ENCODE results near the gene NOXRED1. TPM values are rescaled to one million over a fixed set of nuclear protein-coding genes. Genes with fewer than 3 reads are reported as not detected.

NOXRED1 gene
- total RNA-seq, 4 donors from 2014 or later, result 0.68 to 2.2 (median 1.4) TPM

DNA sequence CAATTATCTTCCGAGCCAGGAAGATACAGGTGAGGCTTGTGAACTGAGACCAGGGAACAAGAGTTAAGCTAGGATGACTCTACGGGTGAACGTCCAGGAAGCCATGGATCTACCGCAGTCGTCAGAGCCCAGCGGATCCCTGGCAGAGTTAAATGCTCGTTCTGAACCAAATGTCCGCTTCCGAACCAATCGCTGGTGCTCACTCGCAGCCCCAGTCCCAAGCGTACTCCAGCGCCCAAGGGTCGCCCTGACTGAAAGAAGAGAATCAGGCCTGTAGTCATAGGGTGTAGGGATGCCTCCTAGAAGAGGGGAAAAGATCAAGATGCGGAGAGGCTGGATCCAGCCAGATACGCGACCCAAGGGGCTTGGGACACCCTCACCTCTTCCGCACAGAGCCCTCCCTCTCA lies 33.8 kb upstream of the NOXRED1 start:
- Histone ChIP-seq H3K4me3 (peak overlapping the region; percentile 62 to 88 (median 71)), H3K9me3 (no peaks in the 10 kb centered on the region), H3K27me3 (no peaks in the 10 kb centered on the region), H3K36me3 (peaks cover 0 to 29% (median 8%) of the 10 kb centered on the region in 4 donors), H3K4me1 (peaks cover 14 to 30% (median 21%) of the 10 kb centered on the region in 4 donors), H3K27ac (peak overlapping the region; percentile 88 to 94 (median 91))
- TF ChIP-seq EP300 (IDR thresholded peaks at IDR 0.05; ENCODE audit: low read depth) (no peak), POLR2A (IDR thresholded peaks at IDR 0.05) (peak; percentile 70), POLR2AphosphoS5 (IDR thresholded peaks at IDR 0.05) (no peak)
- DNase-seq, result no peak
- WGBS, 2 donors (ENCODE audit: low coverage in 1 of 2), result 1% methylated on average over 18 of the region's 18 CpGs; no CpG with 5 or more reads in 1 of the 2 donors
- intact Hi-C loops (cut with DNase I; ENCODE audit: low total_unique reads), result no loop called here
- in situ Hi-C loops (cut with MboI; ENCODE audit: low pct_ligation_motif_present in 1 of 4, low pct_unique_long_range_greater_than_20kb in 1 of 4, low sequenced_read_pairs in 3 of 4), result loop anchor here in 1 of 4 donors (10.0 kb wide), 2 partner anchors 132 to 258 kb away; partner anchors contain the start of genes GSTZ1 and POMT2

DNA sequence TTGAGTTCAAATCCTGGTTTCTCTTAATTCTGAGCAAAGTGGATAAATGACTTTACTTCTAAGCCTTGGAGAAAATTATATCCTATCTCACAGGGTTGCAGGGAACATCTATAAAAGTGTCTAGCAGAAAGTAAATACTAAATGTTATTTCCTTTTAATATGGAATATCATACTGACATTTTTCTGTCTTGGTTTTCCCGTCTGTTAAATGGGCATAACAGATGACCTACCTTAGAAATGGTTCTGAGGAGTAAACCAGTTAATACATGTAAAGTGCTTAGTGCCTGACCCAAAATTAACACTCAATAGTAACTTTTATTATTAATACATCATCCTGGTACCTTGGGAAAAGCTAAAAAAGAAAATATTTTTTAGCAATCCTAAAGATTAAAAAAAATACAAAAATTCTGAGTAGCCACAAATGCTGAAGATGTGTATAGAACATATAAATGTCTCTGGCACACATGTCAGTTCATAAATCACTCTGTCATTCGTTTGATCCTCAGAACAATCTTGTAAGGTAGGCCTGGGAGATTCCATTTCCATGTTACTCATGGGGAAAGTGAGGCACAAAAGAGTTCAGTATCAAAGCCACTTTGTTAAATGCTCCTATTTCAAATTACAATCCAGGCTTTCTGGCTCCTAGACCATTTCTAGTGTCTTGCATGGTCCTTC lies 32.8 kb upstream of the NOXRED1 start:
- no peaks in the 10 kb centered on the region for H3K27me3 ChIP-seq
- in situ Hi-C loops (cut with MboI; ENCODE audit: low pct_ligation_motif_present in 1 of 4, low pct_unique_long_range_greater_than_20kb in 1 of 4, low sequenced_read_pairs in 3 of 4) (loop anchor here in 1 of 4 donors (10.0 kb wide), 2 partner anchors 131 to 259 kb away; partner anchors contain the start of genes GSTZ1 and POMT2), intact Hi-C loops (cut with DNase I; ENCODE audit: low total_unique reads) (no loop called here)
- peak overlapping the region in 1 of 4 donors; percentile 88 for H3K27ac ChIP-seq
- H3K4me3 ChIP-seq, result peak overlapping the region in 1 of 4 donors; percentile 88
- no peak for DNase-seq
- peaks cover 14 to 30% (median 21%) of the 10 kb centered on the region in 4 donors for H3K4me1 ChIP-seq
- no peaks in the 10 kb centered on the region for H3K9me3 ChIP-seq
- TF ChIP-seq, protein P1, sequence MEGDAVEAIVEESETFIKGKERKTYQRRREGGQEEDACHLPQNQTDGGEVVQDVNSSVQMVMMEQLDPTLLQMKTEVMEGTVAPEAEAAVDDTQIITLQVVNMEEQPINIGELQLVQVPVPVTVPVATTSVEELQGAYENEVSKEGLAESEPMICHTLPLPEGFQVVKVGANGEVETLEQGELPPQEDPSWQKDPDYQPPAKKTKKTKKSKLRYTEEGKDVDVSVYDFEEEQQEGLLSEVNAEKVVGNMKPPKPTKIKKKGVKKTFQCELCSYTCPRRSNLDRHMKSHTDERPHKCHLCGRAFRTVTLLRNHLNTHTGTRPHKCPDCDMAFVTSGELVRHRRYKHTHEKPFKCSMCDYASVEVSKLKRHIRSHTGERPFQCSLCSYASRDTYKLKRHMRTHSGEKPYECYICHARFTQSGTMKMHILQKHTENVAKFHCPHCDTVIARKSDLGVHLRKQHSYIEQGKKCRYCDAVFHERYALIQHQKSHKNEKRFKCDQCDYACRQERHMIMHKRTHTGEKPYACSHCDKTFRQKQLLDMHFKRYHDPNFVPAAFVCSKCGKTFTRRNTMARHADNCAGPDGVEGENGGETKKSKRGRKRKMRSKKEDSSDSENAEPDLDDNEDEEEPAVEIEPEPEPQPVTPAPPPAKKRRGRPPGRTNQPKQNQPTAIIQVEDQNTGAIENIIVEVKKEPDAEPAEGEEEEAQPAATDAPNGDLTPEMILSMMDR (IDR thresholded peaks at IDR 0.05), result no peak
- TF ChIP-seq EP300 (IDR thresholded peaks at IDR 0.05; ENCODE audit: low read depth) (no peak), POLR2AphosphoS5 (IDR thresholded peaks at IDR 0.05) (no peak), POLR2A (IDR thresholded peaks at IDR 0.05) (no peak)
- H3K36me3 ChIP-seq, result peaks cover 0 to 30% (median 7%) of the 10 kb centered on the region in 4 donors
- 60 to 68% methylated on average over 2 of the region's 2 CpGs for WGBS, 2 donors (ENCODE audit: low coverage in 1 of 2)

DNA sequence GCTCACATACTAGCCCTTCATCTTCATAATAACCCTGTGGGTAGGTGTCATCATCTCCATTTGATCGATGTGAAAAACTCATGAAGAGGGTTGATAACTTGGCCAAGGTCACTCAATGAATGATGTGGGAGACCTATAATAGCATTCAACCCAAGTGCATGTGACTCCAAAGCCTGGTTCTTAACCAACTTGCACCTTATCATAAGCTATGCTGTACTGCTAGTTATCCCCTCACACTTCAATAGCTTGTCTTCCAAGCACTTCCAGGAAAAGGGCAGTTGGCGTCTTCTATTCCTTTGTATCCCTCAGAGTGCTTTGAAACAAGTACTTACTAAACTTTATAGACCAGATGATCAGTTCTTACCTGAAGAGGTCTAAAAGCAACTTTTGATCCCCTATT lies 18.9 kb upstream of the NOXRED1 start:
- peaks cover 0 to 64% (median 24%) of the 10 kb centered on the region in 4 donors for H3K36me3 ChIP-seq
- no peak overlapping the region for H3K4me3 ChIP-seq
- in situ Hi-C loops (cut with MboI; ENCODE audit: low pct_ligation_motif_present in 1 of 4, low pct_unique_long_range_greater_than_20kb in 1 of 4, low sequenced_read_pairs in 3 of 4), result no loop called here
- H3K4me1 ChIP-seq, result no peaks in the 10 kb centered on the region
- intact Hi-C loops (cut with DNase I; ENCODE audit: low total_unique reads), result no loop called here
- DNase-seq, result no peak
- WGBS, 2 donors (ENCODE audit: low coverage in 1 of 2), result 99 to 100% methylated on average over 2 of the region's 2 CpGs
- TF ChIP-seq, protein P1 (IDR thresholded peaks at IDR 0.05), result no peak
- TF ChIP-seq POLR2AphosphoS5 (IDR thresholded peaks at IDR 0.05), result no peak
- no peak overlapping the region for H3K27ac ChIP-seq
- no peaks in the 10 kb centered on the region for H3K27me3 ChIP-seq
- no peaks in the 10 kb centered on the region for H3K9me3 ChIP-seq

DNA sequence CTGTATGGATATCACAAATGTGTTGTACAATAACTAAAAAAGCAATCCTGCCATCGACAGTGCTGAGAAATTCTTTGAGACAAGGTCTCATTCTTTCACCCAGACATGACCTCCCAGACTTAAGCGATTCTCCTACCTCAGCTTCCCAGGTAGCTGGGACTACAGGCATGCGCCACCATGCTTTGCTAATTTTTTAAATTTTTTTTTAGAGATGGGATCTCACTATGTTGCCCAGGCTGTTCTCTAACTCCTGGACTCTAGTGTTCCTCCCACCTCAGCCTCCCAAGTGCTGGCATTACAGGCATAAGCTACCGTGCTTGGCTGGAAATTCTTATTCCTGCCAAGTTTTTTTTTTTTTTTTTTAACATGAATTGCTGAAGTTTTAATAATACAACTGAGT lies 16.5 kb upstream of the NOXRED1 start:
- 98 to 100% methylated on average over 2 to 4 of the region's 4 CpGs for WGBS, 2 donors (ENCODE audit: low coverage in 1 of 2)

More for the DNA sequence above, 16.5 kb upstream of the NOXRED1 start:
- Histone ChIP-seq H3K4me3 (no peak overlapping the region), H3K36me3 (peaks cover 0 to 69% (median 26%) of the 10 kb centered on the region in 4 donors), H3K4me1 (no peaks in the 10 kb centered on the region), H3K9me3 (no peaks in the 10 kb centered on the region), H3K27me3 (no peaks in the 10 kb centered on the region), H3K27ac (no peak overlapping the region)
- no peak for DNase-seq
- in situ Hi-C loops (cut with MboI; ENCODE audit: low pct_ligation_motif_present in 1 of 4, low pct_unique_long_range_greater_than_20kb in 1 of 4, low sequenced_read_pairs in 3 of 4), result no loop called here
- intact Hi-C loops (cut with DNase I; ENCODE audit: low total_unique reads), result no loop called here
- TF ChIP-seq POLR2AphosphoS5 (IDR thresholded peaks at IDR 0.05), result no peak
- TF ChIP-seq, protein P1 (IDR thresholded peaks at IDR 0.05), result no peak
- no peak for TF ChIP-seq POLR2A (IDR thresholded peaks at IDR 0.05)
- TF ChIP-seq EP300 (IDR thresholded peaks at IDR 0.05; ENCODE audit: low read depth), result no peak

Measured in transverse colon (tissue), 4 donors.